Activated T-cell treated with anti-CD3 and anti-CD28 coated beads for 1 hour (primary cell): ENCODE data around the gene CAST.
"Not testable (repeated sequence)": the region's sequence is repeated elsewhere in the genome, so short reads cannot be mapped to it uniquely, and the experiment has no call there.

Experiments
- DNase-seq: peaks from one replicate; pipeline ENCODE4 v3.0.0-alpha.2; 2020; ENCODE audit warnings: low read depth

CAST gene

GRCh38 chr5:96712100-96712746, 50.0 kb downstream of the CAST start:
- DNase-seq: no peak

- no peak for DNase-seq
These were observed 52.3 kb downstream of the CAST start for GRCh38 chr5:96714450-96714849.

GRCh38 chr5:96714951-96715451, 52.8 kb downstream of the CAST start:
- no peak for DNase-seq

GRCh38 chr5:96716007-96716406, 53.8 kb downstream of the CAST start:
- DNase-seq: no peak

- DNase-seq: no peak
These were observed 54.5 kb downstream of the CAST start for GRCh38 chr5:96716716-96717115.

GRCh38 chr5:96717874-96718273, 55.7 kb downstream of the CAST start:
- no peak for DNase-seq

- no peak for DNase-seq
These were observed 56.5 kb downstream of the CAST start for GRCh38 chr5:96718635-96719077.

- DNase-seq: no peak
These were observed 58.2 kb downstream of the CAST start for GRCh38 chr5:96720408-96720807.

- DNase-seq: no peak
These were observed 59.3 kb downstream of the CAST start for GRCh38 chr5:96721351-96721977.

GRCh38 chr5:96725257-96725656, 63.1 kb downstream of the CAST start:
- no peak for DNase-seq

- no peak for DNase-seq
These were observed 64.6 kb downstream of the CAST start for GRCh38 chr5:96726802-96727201.

- DNase-seq: no peak
These were observed 67.0 kb downstream of the CAST start for GRCh38 chr5:96729156-96729555.

- no peak for DNase-seq
These were observed 68.4 kb downstream of the CAST start for GRCh38 chr5:96730586-96730985.

GRCh38 chr5:96733771-96734500, 71.8 kb downstream of the CAST start:
- DNase-seq: no peak

GRCh38 chr5:96734871-96735325, 72.7 kb downstream of the CAST start:
- no peak for DNase-seq

- DNase-seq: no peak
These were observed 74.8 kb downstream of the CAST start for GRCh38 chr5:96736937-96737336.

- DNase-seq: no peak
These were observed 78.9 kb downstream of the CAST start for GRCh38 chr5:96741106-96741505.

GRCh38 chr5:96741891-96742309, 79.7 kb downstream of the CAST start:
- DNase-seq: no peak

GRCh38 chr5:96742538-96742937, 80.4 kb downstream of the CAST start:
- no peak for DNase-seq

GRCh38 chr5:96743065-96743768, 81.0 kb downstream of the CAST start:
- no peak for DNase-seq

- no peak for DNase-seq
These were observed 81.6 kb downstream of the CAST start for GRCh38 chr5:96743805-96744204.

- not testable (repeated sequence) for DNase-seq
These were observed 82.0 kb downstream of the CAST start for GRCh38 chr5:96744218-96744617.
